ENCODE data around the gene CYBB.
"Not testable (repeated sequence)": the region's sequence is repeated elsewhere in the genome, so short reads cannot be mapped to it uniquely, and the experiment has no call there.

Gene CYBB

GRCh38 chrX:37765507-37765906, 14.4 kb upstream of the CYBB start:
- H3K4ac ChIP-seq (ENCODE audit: low read depth, low read length): no peak overlapping the region
- no peak for DNase-seq
- no peak overlapping the region for H2BK120ac ChIP-seq (ENCODE audit: insufficient read depth, low read length, poor library complexity)
- H3K14ac ChIP-seq (ENCODE audit: low read length): no peak overlapping the region
- H3K4me2 ChIP-seq (ENCODE audit: low read length): no peak overlapping the region
- no peaks in the 10 kb centered on the region for H3K9me3 ChIP-seq (ENCODE audit: insufficient read depth, low read depth, low read length)
- no peak overlapping the region for H3K9ac ChIP-seq (ENCODE audit: low read length)
- no peak overlapping the region for H2BK12ac ChIP-seq (ENCODE audit: low read length)
- H2AK5ac ChIP-seq (ENCODE audit: low read length): no peak overlapping the region
- no peaks in the 10 kb centered on the region for H3K79me2 ChIP-seq (ENCODE audit: control insufficient read depth, insufficient read depth, low read length, poor library complexity)
- H4K91ac ChIP-seq (ENCODE audit: low read depth, low read length): no peak overlapping the region
- no peak overlapping the region for H3K4me3 ChIP-seq (ENCODE audit: low read depth, low read length)
- no peaks in the 10 kb centered on the region for H3K79me1 ChIP-seq (ENCODE audit: low read length)
- H3K27me3 ChIP-seq (ENCODE audit: insufficient read depth, low read length): no peaks in the 10 kb centered on the region
- H3K23ac ChIP-seq (ENCODE audit: low read length): no peak overlapping the region
- H2BK5ac ChIP-seq (ENCODE audit: low read depth, low read length, poor library complexity): no peak overlapping the region
- no peaks in the 10 kb centered on the region for H3K36me3 ChIP-seq (ENCODE audit: control insufficient read depth in 1 of 2, insufficient read depth in 2 of 2, low read length in 2 of 2)
- H4K12ac ChIP-seq (ENCODE audit: low read depth, low read length): no peak overlapping the region
- no peak overlapping the region for H4K8ac ChIP-seq (ENCODE audit: low read depth, low read length)
- H3K4me1 ChIP-seq (ENCODE audit: control insufficient read depth in 1 of 2, insufficient read depth in 2 of 2, low read length in 2 of 2): no peaks in the 10 kb centered on the region
- no peak overlapping the region for H2AFZ ChIP-seq (ENCODE audit: insufficient read depth, low read length, poor library complexity)
- no peak overlapping the region for H3K18ac ChIP-seq (ENCODE audit: low read length)
- H3K27ac ChIP-seq (ENCODE audit: low read depth, low read length): no peak overlapping the region

DNA sequence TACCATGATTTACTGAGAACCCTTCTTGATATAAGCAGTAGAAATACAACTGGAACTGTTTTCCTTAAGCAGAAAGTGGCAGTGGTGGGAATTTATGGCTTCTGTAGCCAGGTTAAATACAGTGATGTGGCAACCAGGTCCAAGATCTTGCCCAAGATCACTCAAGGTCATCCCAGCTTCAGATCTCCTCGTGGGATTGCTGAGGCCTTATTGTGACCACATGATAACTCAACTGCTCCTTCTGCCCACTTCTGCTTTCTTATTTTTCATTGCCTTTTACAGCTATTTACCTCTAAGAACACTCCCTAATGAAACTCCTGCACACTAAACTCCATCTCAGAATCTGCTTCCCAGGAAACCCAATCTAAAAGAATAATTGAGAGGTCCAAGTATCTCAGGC, 12.4 kb upstream of the CYBB start:
- WGBS (ENCODE audit: extremely low coverage, insufficient coverage, insufficient read length): no CpG with 5 or more reads among the region's 1 CpG
- H3K4me3 ChIP-seq (ENCODE audit: low read depth, low read length): no peak overlapping the region
- H2BK120ac ChIP-seq (ENCODE audit: insufficient read depth, low read length, poor library complexity): no peak overlapping the region
- no peaks in the 10 kb centered on the region for H3K79me1 ChIP-seq (ENCODE audit: low read length)
- no peaks in the 10 kb centered on the region for H3K9me3 ChIP-seq (ENCODE audit: insufficient read depth, low read depth, low read length)
- no peak overlapping the region for H3K4ac ChIP-seq (ENCODE audit: low read depth, low read length)
- H3K27ac ChIP-seq (ENCODE audit: low read depth, low read length): no peak overlapping the region
- no peak overlapping the region for H3K18ac ChIP-seq (ENCODE audit: low read length)
- no peak overlapping the region for H4K8ac ChIP-seq (ENCODE audit: low read depth, low read length)
- no peak overlapping the region for H4K12ac ChIP-seq (ENCODE audit: low read depth, low read length)
- DNase-seq: no peak
- H2AFZ ChIP-seq (ENCODE audit: insufficient read depth, low read length, poor library complexity): no peak overlapping the region
- H3K4me2 ChIP-seq (ENCODE audit: low read length): no peak overlapping the region
- H3K36me3 ChIP-seq (ENCODE audit: control insufficient read depth in 1 of 2, insufficient read depth in 2 of 2, low read length in 2 of 2): no peaks in the 10 kb centered on the region
- no peak overlapping the region for H4K91ac ChIP-seq (ENCODE audit: low read depth, low read length)
- no peak overlapping the region for H2BK12ac ChIP-seq (ENCODE audit: low read length)
- H2AK5ac ChIP-seq (ENCODE audit: low read length): no peak overlapping the region
- H3K23ac ChIP-seq (ENCODE audit: low read length): no peak overlapping the region
- H3K9ac ChIP-seq (ENCODE audit: low read length): no peak overlapping the region
- H2BK5ac ChIP-seq (ENCODE audit: low read depth, low read length, poor library complexity): no peak overlapping the region
- H3K79me2 ChIP-seq (ENCODE audit: control insufficient read depth, insufficient read depth, low read length, poor library complexity): no peaks in the 10 kb centered on the region
- no peak overlapping the region for H3K14ac ChIP-seq (ENCODE audit: low read length)
- no peaks in the 10 kb centered on the region for H3K4me1 ChIP-seq (ENCODE audit: control insufficient read depth in 1 of 2, insufficient read depth in 2 of 2, low read length in 2 of 2)
- H3K27me3 ChIP-seq (ENCODE audit: insufficient read depth, low read length): no peaks in the 10 kb centered on the region

- not testable (repeated sequence) for DNase-seq; H3K9me3 ChIP-seq (ENCODE audit: insufficient read depth, low read depth, low read length); H3K79me2 ChIP-seq (ENCODE audit: control insufficient read depth, insufficient read depth, low read length, poor library complexity); H3K27ac ChIP-seq (ENCODE audit: low read depth, low read length); H3K79me1 ChIP-seq (ENCODE audit: low read length); H3K9ac ChIP-seq (ENCODE audit: low read length); H3K4me2 ChIP-seq (ENCODE audit: low read length); H2BK12ac ChIP-seq (ENCODE audit: low read length); H4K8ac ChIP-seq (ENCODE audit: low read depth, low read length); H3K14ac ChIP-seq (ENCODE audit: low read length); H3K36me3 ChIP-seq (ENCODE audit: control insufficient read depth in 1 of 2, insufficient read depth in 2 of 2, low read length in 2 of 2); H2BK5ac ChIP-seq (ENCODE audit: low read depth, low read length, poor library complexity); H3K4me1 ChIP-seq (ENCODE audit: control insufficient read depth in 1 of 2, insufficient read depth in 2 of 2, low read length in 2 of 2); H3K18ac ChIP-seq (ENCODE audit: low read length); H2BK120ac ChIP-seq (ENCODE audit: insufficient read depth, low read length, poor library complexity); H3K4ac ChIP-seq (ENCODE audit: low read depth, low read length); H2AFZ ChIP-seq (ENCODE audit: insufficient read depth, low read length, poor library complexity); H3K23ac ChIP-seq (ENCODE audit: low read length); H4K12ac ChIP-seq (ENCODE audit: low read depth, low read length); H4K91ac ChIP-seq (ENCODE audit: low read depth, low read length); H3K4me3 ChIP-seq (ENCODE audit: low read depth, low read length); H2AK5ac ChIP-seq (ENCODE audit: low read length); H3K27me3 ChIP-seq (ENCODE audit: insufficient read depth, low read length)
- no CpG with 5 or more reads among the region's 9 CpGs for WGBS (ENCODE audit: extremely low coverage, insufficient coverage, insufficient read length)
Observed at GRCh38 chrX:37768866-37769265, 11.0 kb upstream of the CYBB start.

DNA sequence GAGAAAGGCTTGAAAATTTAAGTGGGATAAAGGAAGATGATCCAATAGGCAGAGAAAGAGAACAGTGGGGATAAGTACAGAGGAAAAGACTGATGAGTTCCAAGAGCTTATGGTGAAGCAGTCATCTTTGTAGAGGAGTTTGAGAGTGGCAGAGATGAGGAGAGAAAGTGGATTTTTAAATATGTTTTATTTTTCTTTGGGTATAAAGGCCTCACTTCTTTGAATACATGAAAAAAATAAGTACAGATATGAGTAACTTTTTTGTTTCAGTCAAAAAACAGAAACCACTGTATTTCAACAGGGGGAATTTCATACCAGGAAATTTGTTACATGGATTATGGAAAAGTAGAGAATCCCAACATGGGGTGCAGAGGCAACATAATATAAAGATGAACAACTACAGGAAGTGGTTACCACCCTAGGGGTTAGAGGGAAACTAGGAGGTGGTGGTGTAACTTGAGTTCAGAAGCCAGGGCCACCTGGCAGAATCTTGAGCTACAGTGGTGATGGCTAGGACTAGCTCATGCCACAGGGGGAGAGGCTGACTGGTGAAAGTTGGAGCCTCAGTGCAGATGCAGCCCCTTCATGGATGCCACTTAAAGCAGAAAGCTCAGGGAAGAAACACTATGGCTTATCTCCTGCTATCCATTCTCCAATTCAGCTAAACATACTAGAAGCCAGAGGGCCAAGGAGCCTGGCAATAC, 3.4 kb upstream of the CYBB start:
- H2AFZ ChIP-seq (ENCODE audit: insufficient read depth, low read length, poor library complexity): no peak overlapping the region
- no peak overlapping the region for H2BK12ac ChIP-seq (ENCODE audit: low read length)
- no peaks in the 10 kb centered on the region for H3K79me1 ChIP-seq (ENCODE audit: low read length)
- H3K4me3 ChIP-seq (ENCODE audit: low read depth, low read length): no peak overlapping the region
- no peaks in the 10 kb centered on the region for H3K27me3 ChIP-seq (ENCODE audit: insufficient read depth, low read length)
- no peak overlapping the region for H3K4ac ChIP-seq (ENCODE audit: low read depth, low read length)
- H3K18ac ChIP-seq (ENCODE audit: low read length): no peak overlapping the region
- no peaks in the 10 kb centered on the region for H3K36me3 ChIP-seq (ENCODE audit: control insufficient read depth in 1 of 2, insufficient read depth in 2 of 2, low read length in 2 of 2)
- H3K79me2 ChIP-seq (ENCODE audit: control insufficient read depth, insufficient read depth, low read length, poor library complexity): no peaks in the 10 kb centered on the region
- no peak overlapping the region for H2BK5ac ChIP-seq (ENCODE audit: low read depth, low read length, poor library complexity)
- DNase-seq: no peak
- no peak overlapping the region for H3K9ac ChIP-seq (ENCODE audit: low read length)
- H4K91ac ChIP-seq (ENCODE audit: low read depth, low read length): no peak overlapping the region
- no peaks in the 10 kb centered on the region for H3K9me3 ChIP-seq (ENCODE audit: insufficient read depth, low read depth, low read length)
- no peak overlapping the region for H3K14ac ChIP-seq (ENCODE audit: low read length)
- no peak overlapping the region for H3K23ac ChIP-seq (ENCODE audit: low read length)
- no peak overlapping the region for H4K8ac ChIP-seq (ENCODE audit: low read depth, low read length)
- H3K4me2 ChIP-seq (ENCODE audit: low read length): no peak overlapping the region
- no peak overlapping the region for H4K12ac ChIP-seq (ENCODE audit: low read depth, low read length)
- no peak overlapping the region for H2BK120ac ChIP-seq (ENCODE audit: insufficient read depth, low read length, poor library complexity)
- H2AK5ac ChIP-seq (ENCODE audit: low read length): no peak overlapping the region
- H3K27ac ChIP-seq (ENCODE audit: low read depth, low read length): no peak overlapping the region
- H3K4me1 ChIP-seq (ENCODE audit: control insufficient read depth in 1 of 2, insufficient read depth in 2 of 2, low read length in 2 of 2): no peaks in the 10 kb centered on the region

Data from trophoblast cell (in vitro differentiated cells and primary cell).